A549 (cell line): Measurements from ENCODE around the gene ENPEP. TPM values are rescaled to one million over a fixed set of nuclear protein-coding genes. Genes with fewer than 3 reads are reported as not detected.

ENCODE experiments used
- ATAC-seq, 2 experiments: fragments of 200-7000 bp in 1 of 2; fragments of >200 bp in 1 of 2; cut with Nextera tagmentation in 1 of 2; cut with Tn5 transposase in 1 of 2; 3 replicates each; pipeline versions ENCODE4 v1.8.0 to v1.9.1; 2018 to 2020; ENCODE audit warnings: mild to moderate bottlenecking in 1 of 2, moderate library complexity in 1 of 2
- CTCF ChIA-PET: fragments of 300-600 bp; sonication (Branson Sonifier 250); formaldehyde crosslinking; extraction: SDS; loops from one replicate; lab custom pipeline; 2021; ENCODE audit warnings: antibody characterized with exemption, inconsistent platforms; lab: Yijun Ruan, JAX
- POLR2A ChIA-PET: fragments of 350-600 bp; formaldehyde crosslinking; extraction: SDS; loops from one replicate; lab custom pipeline; 2021; ENCODE audit warnings: antibody characterized with exemption, inconsistent platforms; lab: Yijun Ruan, JAX
- DNase-seq, 2 experiments: peaks; one replicate each; pipeline versions ENCODE4 v3.0.0 to v3.0.0-alpha.2; 2011 to 2016; ENCODE audit warnings: low read depth in 1 of 2, low spot score in 1 of 2
- FAIRE-seq: peaks from 2 replicates; lab custom pipeline; 2011; peaks lifted over from hg19 to GRCh38; lab: Jason Lieb, UNC
- H3K27ac ChIP-seq, 2 experiments: fragments of >200 bp; sonication (Bioruptor Twin); formaldehyde crosslinking; 3 replicates each; pipeline ENCODE4 v1.5.1; 2016 to 2017
- H3K4me1 ChIP-seq: fragments of >200 bp; sonication (Bioruptor Twin); formaldehyde crosslinking; 3 replicates; pipeline ENCODE4 v1.6.1; 2016
- H3K4me2 ChIP-seq: fragments of >200 bp; sonication (Bioruptor Twin); formaldehyde crosslinking; 3 replicates; pipeline ENCODE4 v1.6.1; 2016
- H3K4me3 ChIP-seq: fragments of >200 bp; sonication (Bioruptor Twin); formaldehyde crosslinking; 3 replicates; pipeline ENCODE4 v1.5.1; 2016
- H3K9me3 ChIP-seq: fragments of >200 bp; sonication (Bioruptor Twin); formaldehyde crosslinking; 3 replicates; pipeline ENCODE4 v1.6.1; 2016
- BHLHE40 ChIP-seq: IDR thresholded peaks from 2 replicates; pipeline ENCODE4 v1.6.1; 2012; ENCODE audit warnings: low read depth, low read length, inconsistent platforms
- CBX2 ChIP-seq: fragments of 200-600 bp; sonication (generic); IDR thresholded peaks from 2 replicates; pipeline ENCODE4 v1.6.1; 2016; ENCODE audit warnings: low read depth, mild to moderate bottlenecking, borderline replicate concordance
- CBX8 ChIP-seq: fragments of 200-600 bp; sonication (generic); IDR thresholded peaks from 2 replicates; pipeline ENCODE4 v1.6.1; 2016
- ELK1 ChIP-seq: fragments of 150-350 bp; IDR thresholded peaks from 2 replicates; pipeline ENCODE4 v1.6.1; 2014; ENCODE audit warnings: low read depth, mild to moderate bottlenecking, low read length
- FOSB ChIP-seq: fragments of 250-450 bp; sonication (Bioruptor Pico); IDR thresholded peaks from 2 replicates; pipeline ENCODE4 v1.5.0; 2020; ENCODE audit warnings: mild to moderate bottlenecking, moderate library complexity
- GATA3 ChIP-seq: IDR thresholded peaks from 2 replicates; pipeline ENCODE4 v1.6.1; 2012; ENCODE audit warnings: borderline replicate concordance
- HDAC2 ChIP-seq: fragments of 200-600 bp; sonication (generic); IDR thresholded peaks from 2 replicates; pipeline ENCODE4 v1.6.1; 2016
- HES2 ChIP-seq: fragments of >200 bp; sonication (Bioruptor Twin); formaldehyde crosslinking; IDR thresholded peaks from 2 replicates; pipeline ENCODE4 v1.6.1; 2016
- KDM1A ChIP-seq: fragments of 200-600 bp; sonication (generic); IDR thresholded peaks from 2 replicates; pipeline ENCODE4 v1.6.1; 2016; ENCODE audit warnings: low read depth, mild to moderate bottlenecking
- KDM5A ChIP-seq: fragments of 200-600 bp; sonication (generic); IDR thresholded peaks from 2 replicates; pipeline ENCODE4 v1.6.1; 2016; ENCODE audit warnings: antibody characterized with exemption, mild to moderate bottlenecking
- MAZ ChIP-seq: fragments of 150-350 bp; IDR thresholded peaks from 2 replicates; pipeline ENCODE4 v1.6.1; 2014; ENCODE audit warnings: antibody characterized with exemption, low read depth, low read length, borderline replicate concordance
- MYC ChIP-seq: IDR thresholded peaks from 2 replicates; pipeline ENCODE4 v1.6.1; 2012; ENCODE audit warnings: mild to moderate bottlenecking, inconsistent platforms, low read length, improper control_type of control experiment, borderline replicate concordance
- NFE2L2 ChIP-seq: fragments of 150-350 bp; conservative IDR thresholded peaks from 2 replicates; pipeline ENCODE4 v1.6.1; 2014; ENCODE audit warnings: low read length
- NPAS2 ChIP-seq: fragments of 250-450 bp; sonication (Bioruptor Pico); IDR thresholded peaks from 2 replicates; pipeline ENCODE4 v1.8.0; 2022; ENCODE audit warnings: mild to moderate bottlenecking, moderate library complexity, borderline replicate concordance
- POLR2A ChIP-seq: IDR thresholded peaks from 2 replicates; pipeline ENCODE4 v1.6.1; 2012; ENCODE audit warnings: mild to moderate bottlenecking, low read length
- RFX5 ChIP-seq: fragments of 450-650 bp; IDR thresholded peaks from 2 replicates; pipeline ENCODE4 v1.7.1; 2014; ENCODE audit warnings: antibody characterized with exemption, mild to moderate bottlenecking, moderate library complexity
- RNF2 ChIP-seq: fragments of 200-600 bp; sonication (generic); IDR thresholded peaks from 2 replicates; pipeline ENCODE4 v1.6.1; 2016; ENCODE audit warnings: low read depth, mild to moderate bottlenecking, antibody characterized with exemption, moderate library complexity, borderline replicate concordance
- SREBF2 ChIP-seq: fragments of 450-650 bp; IDR thresholded peaks from 2 replicates; pipeline ENCODE4 v1.6.1; 2014; ENCODE audit warnings: mild to moderate bottlenecking, moderate library complexity
- TP53 ChIP-seq: fragments of 250-450 bp; sonication (Bioruptor Pico); IDR thresholded peaks from 2 replicates; pipeline ENCODE4 v1.5.0; 2021; ENCODE audit warnings: mild to moderate bottlenecking, moderate library complexity
- ZFP36 ChIP-seq: fragments of 450-650 bp; IDR thresholded peaks from 2 replicates; pipeline ENCODE4 v1.6.1; 2014; ENCODE audit warnings: borderline replicate concordance; ENCODE audit not compliant: partially characterized antibody
- ZNF302 ChIP-seq: fragments of 250-450 bp; sonication (Bioruptor Pico); IDR thresholded peaks from 2 replicates; pipeline ENCODE4 v1.9.0; 2021; ENCODE audit warnings: inconsistent platforms, mild to moderate bottlenecking, moderate library complexity
- WGBS: methylation state at CpG from one replicate; pipeline ENCODE4 v1.1.6; 2017; ENCODE audit errors: missing lambda C conversion rate; 5-methylcytosine and 5-hydroxymethylcytosine counted together
- polyA plus RNA-seq, 4 experiments: library from polyadenylated mRNA; depleted of rRNA in 3 of 4; stranded (reverse); fragments of >200 nt; fragmentation: RNase III in 1 of 4; extraction: RNeasy Plus Mini Kit Qiagen cat#74134 plus additional on column Dnase treatment in 1 of 4; gene quantifications; 2 replicates in 3 of 4; 3 replicates in 1 of 4; pipeline ENCODE4 v1.2.3, GENCODE V29; 2011 to 2017

The ENPEP gene
- polyA plus RNA-seq, 2 of the 4 experiments (the other 2 are of a cell fraction) = 0.12 to 0.62 TPM

GRCh38 chr4:110527156-110527555, 51.2 kb downstream of the ENPEP start:
- ChIA-PET POLR2A (no interaction called here), CTCF (no interaction called here)
- Histone ChIP-seq H3K4me2 (no peak overlapping the region), H3K27ac (no peak overlapping the region), H3K9me3 (no peaks in the 10 kb centered on the region), H3K4me3 (no peak overlapping the region), H3K4me1 (no peaks in the 10 kb centered on the region)
- ATAC-seq (no peak), DNase-seq (no peak), FAIRE-seq (no peak)
- TF ChIP-seq ZNF302 (CRISPR knock-in tag) (no peak), GATA3 (no peak), HES2 (no peak), BHLHE40 (no peak), RFX5 (no peak), ELK1 (no peak), KDM1A (no peak), MYC (no peak), NFE2L2 (no peak), CBX8 (no peak), MAZ (no peak), ZFP36 (no peak), TP53 (CRISPR knock-in tag) (no peak), KDM5A (no peak)
- 48% methylated on average over 4 of the region's 4 CpGs for WGBS

GRCh38 chr4:110532901-110533589, 57.1 kb downstream of the ENPEP start:
- H3K4me3 ChIP-seq = no peak overlapping the region
- DNase-seq = no peak

GRCh38 chr4:110533590-110533910, 57.6 kb downstream of the ENPEP start:
- WGBS = 65% methylated on average over 2 of the region's 2 CpGs
- ChIA-PET CTCF (interaction anchor here (1.3 kb wide), 1 partner anchor 529 kb away, joined by 4 read pairs; no protein-coding TSS in a partner anchor), POLR2A (no interaction called here)
- DNase-seq (no peak), FAIRE-seq (no peak), ATAC-seq (no peak)
- Histone ChIP-seq H3K4me3 (no peak overlapping the region), H3K9me3 (0 out of 3 replicates have a peak, but pooled peaks cover 2% of the 10 kb centered on the region), H3K4me1 (peaks cover 11% of the 10 kb centered on the region; the same call in 2 of the 3 replicates), H3K27ac (peak overlapping the region; percentile 39 to 55; a peak in 4 of 6 replicates), H3K4me2 (peak overlapping the region; percentile 58; the same call in 2 of the 3 replicates)
- TF ChIP-seq HDAC2 = no peak
- TF ChIP-seq ELK1 = no peak
- no peak for TF ChIP-seq RNF2
- no peak for TF ChIP-seq TP53 (CRISPR knock-in tag)
- no peak for TF ChIP-seq SREBF2
- no peak for TF ChIP-seq HES2
- TF ChIP-seq POLR2A = no peak
- no peak for TF ChIP-seq MAZ
- TF ChIP-seq NPAS2 (CRISPR knock-in tag) = no peak
- TF ChIP-seq, all 56 proteins: peak for 0

More at GRCh38 chr4:110532901-110533589, 57.1 kb downstream of the ENPEP start:
- peaks cover 11% of the 10 kb centered on the region; the same call in 2 of the 3 replicates for H3K4me1 ChIP-seq
- 62% methylated on average over 4 of the region's 4 CpGs for WGBS
- ChIA-PET POLR2A (no interaction called here), CTCF (interaction anchor here (1.3 kb wide), 1 partner anchor 528 kb away, joined by 4 read pairs; no protein-coding TSS in a partner anchor)
- H3K27ac ChIP-seq = peak overlapping the region; percentile 39 to 55; a peak in 3 of 6 replicates
- TF ChIP-seq CBX2 (no peak), FOSB (CRISPR knock-in tag) (no peak)
- ATAC-seq = no peak
- H3K4me2 ChIP-seq = no peak overlapping the region; the same call in 2 of the 3 replicates
- FAIRE-seq = no peak
- 0 out of 3 replicates have a peak, but pooled peaks cover 2% of the 10 kb centered on the region for H3K9me3 ChIP-seq
